ENCODE results near the gene GBA3.

Gene GBA3

DNA sequence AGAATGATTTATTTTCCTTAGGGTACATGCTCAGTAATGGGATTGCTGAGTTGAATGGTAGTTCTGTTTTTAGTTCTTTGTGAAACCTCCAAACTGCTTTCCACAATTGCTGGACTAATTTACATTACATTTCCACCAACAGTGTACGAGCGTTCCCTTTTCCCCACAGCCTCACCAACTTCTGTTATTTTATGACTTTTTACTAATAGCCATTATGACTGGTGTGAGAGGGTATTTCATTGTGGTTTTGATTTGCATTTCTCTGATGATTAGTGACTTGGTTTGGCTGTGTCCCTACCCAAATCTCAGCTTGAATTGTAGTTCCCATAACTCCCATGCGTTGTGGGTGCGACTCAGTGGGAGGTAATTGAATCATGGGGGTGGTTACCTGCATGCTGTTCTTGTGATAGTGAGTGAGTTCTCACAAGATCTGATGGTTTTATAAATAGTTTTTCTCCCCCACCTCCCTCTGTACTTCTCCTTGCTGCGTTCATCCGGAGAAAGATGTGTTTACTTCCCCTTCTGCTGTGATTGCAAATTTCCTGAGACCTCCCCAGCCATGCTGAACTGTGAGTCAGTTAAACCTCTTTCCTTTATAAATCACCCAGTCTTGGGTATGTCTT, 95.1 kb downstream of the GBA3 start:
- DNase-seq = no peak

- DNase-seq = no peak
Observed at GRCh38 chr4:22790631-22791030, 97.9 kb downstream of the GBA3 start.

DNA sequence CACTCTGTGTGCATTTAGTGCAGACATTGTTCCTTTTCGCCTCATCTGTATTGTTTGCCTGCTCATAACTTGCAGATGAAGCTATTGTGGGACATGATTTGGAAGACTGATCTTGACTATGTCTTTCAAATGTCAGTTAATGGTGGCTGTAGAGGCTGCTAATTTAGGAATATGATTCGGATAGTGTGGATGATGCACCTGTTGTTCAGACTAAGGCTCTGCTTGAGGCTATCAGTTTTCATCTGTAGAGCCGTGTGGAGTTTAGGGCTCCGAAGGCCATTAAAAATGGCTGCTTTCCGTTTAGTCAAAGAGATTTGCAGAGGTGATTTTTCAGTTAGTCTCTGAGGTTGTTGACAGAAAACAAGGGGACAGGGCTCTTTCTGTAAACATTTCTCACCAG, 102.0 kb downstream of the GBA3 start:
- DNase-seq = no peak

- no peak for DNase-seq
Observed at GRCh38 chr4:22801391-22801790, 108.7 kb downstream of the GBA3 start.

DNA sequence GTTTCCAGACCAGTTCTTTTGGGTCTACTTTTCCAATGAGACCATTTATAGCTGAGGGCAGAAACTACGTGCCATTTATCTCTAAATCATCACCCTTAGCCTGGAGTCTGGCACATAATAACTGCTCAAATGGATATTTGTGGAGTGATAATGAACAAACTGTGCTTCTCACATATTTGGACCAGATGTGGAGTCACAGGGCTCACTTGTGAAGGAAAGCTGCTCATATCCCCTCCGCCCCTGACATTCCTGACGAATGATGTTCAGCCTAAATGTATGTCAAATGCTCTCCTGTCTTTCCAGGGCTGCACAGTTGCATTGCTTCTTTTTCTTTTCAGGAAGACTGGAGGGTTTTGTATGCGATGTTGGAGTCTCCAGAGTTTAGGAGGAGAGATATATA, 110.1 kb downstream of the GBA3 start:
- DNase-seq = no peak

DNA sequence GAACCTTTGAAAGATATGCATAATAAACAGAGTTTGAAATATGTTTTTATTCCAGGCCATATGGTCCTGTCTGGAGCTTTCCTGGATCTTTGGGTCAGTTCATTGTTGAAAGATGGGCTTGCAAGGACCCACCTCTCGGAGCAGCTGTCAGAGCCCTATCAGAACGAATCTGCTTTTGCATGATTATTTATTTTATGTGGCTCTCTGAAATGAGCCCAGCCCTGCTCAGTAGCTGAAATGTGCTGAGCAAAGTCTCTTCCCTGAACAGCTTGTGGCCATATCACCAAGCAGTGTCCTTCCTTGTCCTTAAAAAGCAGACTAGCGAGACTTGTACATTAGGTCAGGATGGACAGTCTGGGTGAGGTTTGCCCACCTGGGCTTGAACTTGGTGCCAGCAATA, 110.8 kb downstream of the GBA3 start:
- DNase-seq = no peak

- no peak for DNase-seq
Observed at GRCh38 chr4:22814906-22815305, 122.2 kb downstream of the GBA3 start.

GRCh38 chr4:22824091-22824490, 131.4 kb downstream of the GBA3 start:
- no peak for DNase-seq

DNA sequence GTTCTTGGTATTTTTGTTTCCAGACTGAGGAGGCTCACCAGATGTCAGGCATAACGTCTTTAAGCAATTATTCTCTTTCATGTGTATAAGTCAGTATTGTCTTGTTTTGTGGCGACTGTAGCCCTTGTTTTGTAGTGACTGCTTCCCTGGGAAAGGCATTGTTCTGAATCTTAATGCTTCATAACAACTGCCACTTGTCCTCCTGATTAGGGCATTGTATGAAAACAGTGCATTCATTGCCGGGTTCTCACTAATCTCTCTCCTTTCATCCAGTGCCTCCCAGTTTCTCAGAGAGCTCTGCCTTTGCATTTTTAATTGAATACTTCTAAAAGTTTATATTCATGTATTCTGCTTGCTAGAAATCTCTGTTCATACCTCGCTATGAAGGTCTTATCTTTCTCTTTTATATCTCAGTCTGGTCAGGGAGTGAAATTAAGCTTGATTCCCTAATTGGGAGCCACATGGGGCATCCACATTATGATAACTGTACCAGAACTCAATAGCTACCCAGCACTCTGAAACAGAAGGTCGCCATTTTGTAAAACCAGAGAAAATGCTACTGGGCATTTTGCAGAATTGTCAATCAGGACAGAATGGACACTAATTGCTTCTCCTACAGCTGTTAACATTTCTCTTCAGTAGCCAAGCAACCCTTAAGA, 149.8 kb downstream of the GBA3 start:
- DNase-seq = no peak

DNA sequence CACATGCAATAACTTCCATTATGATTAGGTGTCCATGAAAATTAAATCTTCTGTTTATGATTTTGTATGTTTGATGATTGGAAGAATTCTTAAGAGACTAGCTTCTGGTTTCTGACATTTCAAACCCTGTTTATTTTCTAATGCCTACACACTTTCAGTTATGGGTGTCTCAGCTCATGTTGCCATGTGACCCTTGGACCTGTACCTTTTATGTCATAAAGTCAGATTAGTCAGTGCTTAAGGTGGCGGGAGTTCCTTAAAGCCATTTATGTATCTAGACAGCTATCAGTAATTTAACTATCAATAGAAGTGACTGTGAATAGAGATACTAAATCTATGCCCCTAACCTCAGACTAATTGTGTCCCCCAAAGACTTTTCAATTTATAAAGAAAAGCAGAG, 155.6 kb downstream of the GBA3 start:
- DNase-seq = no peak

GRCh38 chr4:22850055-22850454, 157.3 kb downstream of the GBA3 start:
- DNase-seq = no peak

- DNase-seq = no peak
Observed at GRCh38 chr4:22850630-22851029, 157.9 kb downstream of the GBA3 start.

- no peak for DNase-seq
Observed at GRCh38 chr4:22857411-22857810, 164.7 kb downstream of the GBA3 start.

DNA sequence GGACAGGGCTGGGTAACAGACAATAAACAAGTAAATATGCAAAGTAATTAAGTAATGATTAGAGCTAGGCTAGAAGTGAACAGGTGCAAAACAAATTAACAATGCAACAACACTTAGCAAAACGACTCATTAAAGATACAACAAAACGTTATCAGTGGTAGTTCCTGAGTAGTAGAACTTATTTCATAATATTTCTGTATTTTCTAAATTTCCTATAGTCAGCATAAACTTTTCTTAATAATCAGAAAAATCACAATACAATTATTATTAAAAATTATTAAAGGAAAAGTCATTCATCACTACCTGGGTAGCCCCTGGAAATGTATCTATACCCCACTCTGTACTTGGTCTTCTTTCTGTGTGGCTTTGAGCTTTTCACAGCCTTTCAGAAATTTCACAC, 166.6 kb downstream of the GBA3 start:
- DNase-seq = no peak
